ENCODE results near the gene DLGAP1. TPM values are rescaled to one million over a fixed set of nuclear protein-coding genes. Genes with fewer than 3 reads are reported as not detected.

DLGAP1 gene
- polyA plus RNA-seq, 1 of the 3 experiments (the other 2 are of a cell fraction): not detected

DNA sequence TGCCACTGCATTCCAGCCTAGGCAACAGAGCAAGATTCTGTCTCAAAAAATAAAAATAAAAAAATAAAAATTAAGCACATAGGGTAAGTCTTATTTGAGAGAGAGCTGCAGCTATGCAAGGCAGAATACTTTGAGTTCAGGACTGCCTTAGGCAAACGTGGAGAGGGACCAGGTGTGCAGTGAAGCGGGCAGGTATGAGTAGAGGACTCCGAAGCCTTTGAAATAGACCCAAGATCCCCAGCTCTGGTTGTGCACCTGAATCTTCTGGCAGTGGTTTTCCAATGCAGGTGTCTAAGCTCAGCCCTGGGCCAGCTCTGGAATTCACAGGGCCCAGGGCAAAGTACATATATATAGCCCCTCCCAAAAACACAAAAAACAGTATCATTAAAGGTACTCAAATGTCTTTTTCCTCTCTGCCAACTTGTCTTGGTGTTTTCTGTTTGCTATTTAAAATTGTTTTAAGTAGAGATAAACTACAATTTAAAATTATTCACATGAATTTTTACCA is 983.9 kb downstream of the DLGAP1 start:
- H2AFZ ChIP-seq (ENCODE audit: low read depth): no peak overlapping the region
- no peak overlapping the region for H3K27ac ChIP-seq (ENCODE audit: low read depth in 2 of 2, low read length in 1 of 2)
- H3K4me1 ChIP-seq (ENCODE audit: control insufficient read depth in 1 of 2, insufficient read depth in 2 of 2, low read depth in 1 of 2, low read length in 1 of 2): peaks cover 0 to 7% of the 10 kb centered on the region in 2 experiments
- TF ChIP-seq EZH2phosphoT487 (IDR thresholded peaks at IDR 0.05; ENCODE audit: borderline replicate concordance, low read depth) (no peak), JUND (IDR thresholded peaks at IDR 0.05) (no peak)
- TF ChIP-seq, protein P1, sequence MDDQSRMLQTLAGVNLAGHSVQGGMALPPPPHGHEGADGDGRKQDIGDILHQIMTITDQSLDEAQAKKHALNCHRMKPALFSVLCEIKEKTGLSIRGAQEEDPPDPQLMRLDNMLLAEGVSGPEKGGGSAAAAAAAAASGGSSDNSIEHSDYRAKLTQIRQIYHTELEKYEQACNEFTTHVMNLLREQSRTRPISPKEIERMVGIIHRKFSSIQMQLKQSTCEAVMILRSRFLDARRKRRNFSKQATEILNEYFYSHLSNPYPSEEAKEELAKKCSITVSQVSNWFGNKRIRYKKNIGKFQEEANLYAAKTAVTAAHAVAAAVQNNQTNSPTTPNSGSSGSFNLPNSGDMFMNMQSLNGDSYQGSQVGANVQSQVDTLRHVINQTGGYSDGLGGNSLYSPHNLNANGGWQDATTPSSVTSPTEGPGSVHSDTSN (IDR thresholded peaks at IDR 0.05): no peak
- ChIA-PET CTCF (interaction anchor here (1.6 to 1.8 kb wide), 3 partner anchors 11 to 196 kb away, joined by 3 to 5 read pairs (median 4); no protein-coding TSS in a partner anchor), POLR2A (no interaction called here)
- no peak overlapping the region for H3K4me3 ChIP-seq (ENCODE audit: low read depth in 2 of 2, low read length in 1 of 2)
- H3F3A ChIP-seq (replicated peaks; ENCODE audit: insufficient read depth): no peaks in the 10 kb centered on the region
- no peaks in the 10 kb centered on the region for H3K9me2 ChIP-seq
- H4K20me1 ChIP-seq (ENCODE audit: insufficient read depth): no peaks in the 10 kb centered on the region
- no peaks in the 10 kb centered on the region for H3K9me3 ChIP-seq
- no peaks in the 10 kb centered on the region for H3K27me3 ChIP-seq (ENCODE audit: insufficient read depth)
- H3K4me2 ChIP-seq: no peak overlapping the region
- H3K9ac ChIP-seq: no peak overlapping the region
- H3K79me2 ChIP-seq (ENCODE audit: insufficient read depth): no peaks in the 10 kb centered on the region
- peaks cover 0 to 3% of the 10 kb centered on the region in 2 experiments for H3K36me3 ChIP-seq (replicated peaks in 1 of 2; ENCODE audit: control insufficient read depth in 1 of 2, insufficient read depth in 2 of 2, low read length in 1 of 2)
- DNase-seq: no peak
- 80% methylated on average over 3 of the region's 3 CpGs for WGBS (ENCODE audit: low lambda C conversion rate)

DNA sequence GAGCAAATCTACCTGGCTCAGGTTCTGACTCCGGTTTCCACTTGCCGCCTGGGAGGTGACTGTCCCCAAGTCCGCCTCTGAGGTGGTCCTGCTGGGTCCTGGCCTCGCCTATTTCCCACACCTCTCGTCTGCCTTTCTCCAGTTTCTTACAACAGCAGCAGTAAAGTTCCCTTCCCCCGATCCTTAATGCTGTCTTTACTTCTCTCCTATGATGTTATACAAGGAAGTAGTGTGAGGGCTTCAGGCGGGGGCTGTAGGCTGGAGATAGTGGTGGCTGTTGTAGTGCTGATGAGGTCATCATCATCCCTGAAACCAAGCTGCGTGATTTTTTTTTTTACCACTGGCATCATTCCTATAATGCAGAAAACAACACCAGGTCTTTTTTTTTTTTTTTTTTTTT is 986.3 kb downstream of the DLGAP1 start:
- CTCF ChIA-PET: interaction anchor here (1.0 kb wide), 1 partner anchor 177 kb away, joined by 3 read pairs; no protein-coding TSS in a partner anchor
- H3K79me2 ChIP-seq (ENCODE audit: insufficient read depth): no peaks in the 10 kb centered on the region
- no peak overlapping the region for H2AFZ ChIP-seq (ENCODE audit: low read depth)
- H3K9me3 ChIP-seq: no peaks in the 10 kb centered on the region
- no peak overlapping the region for H3K4me3 ChIP-seq (ENCODE audit: low read depth in 2 of 2, low read length in 1 of 2)
- no peaks in the 10 kb centered on the region for H3K36me3 ChIP-seq (replicated peaks in 1 of 2; ENCODE audit: control insufficient read depth in 1 of 2, insufficient read depth in 2 of 2, low read length in 1 of 2)
- no peak overlapping the region for H3K27ac ChIP-seq (ENCODE audit: low read depth in 2 of 2, low read length in 1 of 2)
- TF ChIP-seq FOXJ3 (CRISPR knock-in tag; IDR thresholded peaks at IDR 0.05) (no peak), TAF1 (IDR thresholded peaks at IDR 0.05; ENCODE audit: borderline replicate concordance, low read depth, low read length) (no peak), TEAD4 (IDR thresholded peaks at IDR 0.05; ENCODE audit: borderline replicate concordance, insufficient read depth) (no peak), CHD2 (IDR thresholded peaks at IDR 0.05; ENCODE audit: low read length, partially characterized antibody) (no peak), EP300 (IDR thresholded peaks at IDR 0.05; ENCODE audit: borderline replicate concordance in 1 of 2, low read depth in 1 of 2, low read length in 1 of 2) (no peak), FOSL2 (IDR thresholded peaks at IDR 0.05; ENCODE audit: borderline replicate concordance, low read depth) (no peak), MXI1 (IDR thresholded peaks at IDR 0.05; ENCODE audit: low read depth, low read length) (no peak), GABPA (IDR thresholded peaks at IDR 0.05; ENCODE audit: low read depth) (no peak)
- TF ChIP-seq, protein P1 (IDR thresholded peaks at IDR 0.05): no peak
- TF ChIP-seq, protein P2, sequence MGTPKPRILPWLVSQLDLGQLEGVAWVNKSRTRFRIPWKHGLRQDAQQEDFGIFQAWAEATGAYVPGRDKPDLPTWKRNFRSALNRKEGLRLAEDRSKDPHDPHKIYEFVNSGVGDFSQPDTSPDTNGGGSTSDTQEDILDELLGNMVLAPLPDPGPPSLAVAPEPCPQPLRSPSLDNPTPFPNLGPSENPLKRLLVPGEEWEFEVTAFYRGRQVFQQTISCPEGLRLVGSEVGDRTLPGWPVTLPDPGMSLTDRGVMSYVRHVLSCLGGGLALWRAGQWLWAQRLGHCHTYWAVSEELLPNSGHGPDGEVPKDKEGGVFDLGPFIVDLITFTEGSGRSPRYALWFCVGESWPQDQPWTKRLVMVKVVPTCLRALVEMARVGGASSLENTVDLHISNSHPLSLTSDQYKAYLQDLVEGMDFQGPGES (IDR thresholded peaks at IDR 0.05; ENCODE audit: low read depth, low read length): no peak
- TF ChIP-seq, protein P3, sequence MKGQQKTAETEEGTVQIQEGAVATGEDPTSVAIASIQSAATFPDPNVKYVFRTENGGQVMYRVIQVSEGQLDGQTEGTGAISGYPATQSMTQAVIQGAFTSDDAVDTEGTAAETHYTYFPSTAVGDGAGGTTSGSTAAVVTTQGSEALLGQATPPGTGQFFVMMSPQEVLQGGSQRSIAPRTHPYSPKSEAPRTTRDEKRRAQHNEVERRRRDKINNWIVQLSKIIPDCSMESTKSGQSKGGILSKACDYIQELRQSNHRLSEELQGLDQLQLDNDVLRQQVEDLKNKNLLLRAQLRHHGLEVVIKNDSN (IDR thresholded peaks at IDR 0.05; ENCODE audit: borderline replicate concordance, low read depth): no peak
- H3K27me3 ChIP-seq (ENCODE audit: insufficient read depth): no peaks in the 10 kb centered on the region
- DNase-seq: no peak
- H3K4me1 ChIP-seq (ENCODE audit: control insufficient read depth in 1 of 2, insufficient read depth in 2 of 2, low read depth in 1 of 2, low read length in 1 of 2): peaks cover 0 to 11% of the 10 kb centered on the region in 2 experiments
- H3F3A ChIP-seq (replicated peaks; ENCODE audit: insufficient read depth): peaks cover 5% of the 10 kb centered on the region
- POLR2A ChIA-PET: no interaction called here
- no peaks in the 10 kb centered on the region for H3K9me2 ChIP-seq
- no peaks in the 10 kb centered on the region for H4K20me1 ChIP-seq (ENCODE audit: insufficient read depth)
- no peak overlapping the region for H3K4me2 ChIP-seq
- no peak overlapping the region for H3K9ac ChIP-seq
- 96% methylated on average over 8 of the region's 8 CpGs for WGBS (ENCODE audit: low lambda C conversion rate)
